ENCODE measurements around the gene ALLC. TPM values are rescaled to one million over a fixed set of nuclear protein-coding genes. Genes with fewer than 3 reads are reported as not detected.

Gene ALLC
- total and polyA plus RNA-seq, 2 experiments from 2014 or later, result not detected

DNA sequence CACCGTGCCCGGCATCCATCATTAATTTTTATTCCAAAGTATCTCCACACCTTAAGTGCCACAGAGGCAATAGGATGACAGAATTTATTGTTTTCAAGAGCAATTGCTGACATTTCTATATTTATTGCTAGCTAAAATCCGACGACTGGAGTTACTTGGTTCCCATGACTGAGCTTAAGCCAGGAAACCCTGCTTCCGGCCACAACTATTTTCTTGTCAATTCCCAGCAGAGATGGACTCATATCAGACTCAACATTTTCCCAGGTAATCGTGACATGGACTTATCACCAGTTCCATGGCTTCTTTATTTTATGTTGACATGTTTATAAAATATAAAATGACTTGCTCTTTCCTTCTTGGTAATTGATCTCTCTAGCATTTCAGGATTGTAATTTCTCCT is 24.8 kb downstream of the ALLC start:
- 91% methylated on average over 6 of the region's 6 CpGs for WGBS (ENCODE audit: low lambda C conversion rate, missing lambda C conversion rate)
- no peaks in the 10 kb centered on the region for H3K9me2 ChIP-seq (replicated peaks; ENCODE audit: insufficient read depth)

DNA sequence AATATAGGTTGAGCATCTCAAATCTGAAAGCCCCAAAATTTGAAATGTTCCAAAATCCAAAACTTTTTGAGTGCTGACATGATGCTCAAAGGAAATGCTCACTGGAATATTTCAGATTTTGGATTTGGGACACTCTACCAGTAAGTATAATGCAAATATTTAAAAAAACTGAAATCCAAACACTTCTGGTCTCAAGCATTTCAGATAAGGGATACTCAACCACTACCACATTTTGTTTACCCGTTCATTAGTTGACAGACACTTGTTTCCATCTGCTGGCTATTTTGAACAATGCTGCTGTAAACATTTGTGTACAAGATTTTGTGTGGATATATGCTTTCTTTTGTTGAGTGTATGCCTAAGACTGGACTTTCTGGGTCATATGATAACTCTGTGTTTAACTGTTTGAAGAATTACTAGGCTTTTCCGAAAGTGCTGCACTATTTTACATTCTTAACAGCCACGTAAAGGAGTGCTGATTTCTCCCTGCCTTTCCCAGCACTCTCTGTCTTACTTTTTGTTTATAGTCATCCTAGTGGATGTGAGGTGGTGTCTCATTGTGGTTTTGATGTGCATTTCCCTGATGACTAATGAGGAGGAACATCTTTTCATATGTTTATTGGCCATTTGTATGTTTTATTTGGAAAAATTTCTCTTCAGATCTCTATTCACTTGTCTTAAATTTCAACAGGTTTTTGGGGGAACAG is 25.9 kb downstream of the ALLC start:
- WGBS (ENCODE audit: low lambda C conversion rate, missing lambda C conversion rate), result 52% methylated on average over 3 of the region's 3 CpGs
- Histone ChIP-seq H3K4me3 (no peak overlapping the region), H3K27me3 (no peaks in the 10 kb centered on the region), H3K79me2 (no peaks in the 10 kb centered on the region), H3K27ac (no peak overlapping the region), H4K20me1 (ENCODE audit: insufficient read depth, poor library complexity, severe bottlenecking) (no peaks in the 10 kb centered on the region), H3K4me1 (ENCODE audit: insufficient read depth) (no peaks in the 10 kb centered on the region), H3K4me2 (no peak overlapping the region), H3K36me3 (replicated peaks; ENCODE audit: insufficient read depth, low read depth) (no peaks in the 10 kb centered on the region), H2AFZ (no peak overlapping the region), H3K9me2 (replicated peaks; ENCODE audit: insufficient read depth) (no peaks in the 10 kb centered on the region), H3K9me3 (ENCODE audit: low read depth) (no peaks in the 10 kb centered on the region)
- TF ChIP-seq EZH2 (IDR thresholded peaks at IDR 0.05; ENCODE audit: borderline replicate concordance) (no peak), EZH2phosphoT487 (IDR thresholded peaks at IDR 0.05; ENCODE audit: low read depth, severe bottlenecking, unreplicated experiment) (no peak)
- TF ChIP-seq, protein P1, sequence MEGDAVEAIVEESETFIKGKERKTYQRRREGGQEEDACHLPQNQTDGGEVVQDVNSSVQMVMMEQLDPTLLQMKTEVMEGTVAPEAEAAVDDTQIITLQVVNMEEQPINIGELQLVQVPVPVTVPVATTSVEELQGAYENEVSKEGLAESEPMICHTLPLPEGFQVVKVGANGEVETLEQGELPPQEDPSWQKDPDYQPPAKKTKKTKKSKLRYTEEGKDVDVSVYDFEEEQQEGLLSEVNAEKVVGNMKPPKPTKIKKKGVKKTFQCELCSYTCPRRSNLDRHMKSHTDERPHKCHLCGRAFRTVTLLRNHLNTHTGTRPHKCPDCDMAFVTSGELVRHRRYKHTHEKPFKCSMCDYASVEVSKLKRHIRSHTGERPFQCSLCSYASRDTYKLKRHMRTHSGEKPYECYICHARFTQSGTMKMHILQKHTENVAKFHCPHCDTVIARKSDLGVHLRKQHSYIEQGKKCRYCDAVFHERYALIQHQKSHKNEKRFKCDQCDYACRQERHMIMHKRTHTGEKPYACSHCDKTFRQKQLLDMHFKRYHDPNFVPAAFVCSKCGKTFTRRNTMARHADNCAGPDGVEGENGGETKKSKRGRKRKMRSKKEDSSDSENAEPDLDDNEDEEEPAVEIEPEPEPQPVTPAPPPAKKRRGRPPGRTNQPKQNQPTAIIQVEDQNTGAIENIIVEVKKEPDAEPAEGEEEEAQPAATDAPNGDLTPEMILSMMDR (IDR thresholded peaks at IDR 0.05; ENCODE audit: poor library complexity), result no peak
- no peak for DNase-seq (ENCODE audit: low spot score)

More for the DNA sequence above, 24.8 kb downstream of the ALLC start:
- H3K36me3 ChIP-seq (replicated peaks; ENCODE audit: insufficient read depth, low read depth), result no peaks in the 10 kb centered on the region
- TF ChIP-seq EZH2 (IDR thresholded peaks at IDR 0.05; ENCODE audit: borderline replicate concordance) (no peak), EZH2phosphoT487 (IDR thresholded peaks at IDR 0.05; ENCODE audit: low read depth, severe bottlenecking, unreplicated experiment) (no peak)
- TF ChIP-seq, protein P1 (IDR thresholded peaks at IDR 0.05; ENCODE audit: poor library complexity), result no peak
- no peak overlapping the region for H3K4me3 ChIP-seq
- no peak for DNase-seq (ENCODE audit: low spot score)
- no peaks in the 10 kb centered on the region for H3K27me3 ChIP-seq
- H2AFZ ChIP-seq, result no peak overlapping the region
- no peak overlapping the region for H3K27ac ChIP-seq
- H4K20me1 ChIP-seq (ENCODE audit: insufficient read depth, poor library complexity, severe bottlenecking), result no peaks in the 10 kb centered on the region
- H3K9me3 ChIP-seq (ENCODE audit: low read depth), result no peaks in the 10 kb centered on the region
- H3K79me2 ChIP-seq, result no peaks in the 10 kb centered on the region
- no peak overlapping the region for H3K4me2 ChIP-seq
- H3K4me1 ChIP-seq (ENCODE audit: insufficient read depth), result no peaks in the 10 kb centered on the region

DNA sequence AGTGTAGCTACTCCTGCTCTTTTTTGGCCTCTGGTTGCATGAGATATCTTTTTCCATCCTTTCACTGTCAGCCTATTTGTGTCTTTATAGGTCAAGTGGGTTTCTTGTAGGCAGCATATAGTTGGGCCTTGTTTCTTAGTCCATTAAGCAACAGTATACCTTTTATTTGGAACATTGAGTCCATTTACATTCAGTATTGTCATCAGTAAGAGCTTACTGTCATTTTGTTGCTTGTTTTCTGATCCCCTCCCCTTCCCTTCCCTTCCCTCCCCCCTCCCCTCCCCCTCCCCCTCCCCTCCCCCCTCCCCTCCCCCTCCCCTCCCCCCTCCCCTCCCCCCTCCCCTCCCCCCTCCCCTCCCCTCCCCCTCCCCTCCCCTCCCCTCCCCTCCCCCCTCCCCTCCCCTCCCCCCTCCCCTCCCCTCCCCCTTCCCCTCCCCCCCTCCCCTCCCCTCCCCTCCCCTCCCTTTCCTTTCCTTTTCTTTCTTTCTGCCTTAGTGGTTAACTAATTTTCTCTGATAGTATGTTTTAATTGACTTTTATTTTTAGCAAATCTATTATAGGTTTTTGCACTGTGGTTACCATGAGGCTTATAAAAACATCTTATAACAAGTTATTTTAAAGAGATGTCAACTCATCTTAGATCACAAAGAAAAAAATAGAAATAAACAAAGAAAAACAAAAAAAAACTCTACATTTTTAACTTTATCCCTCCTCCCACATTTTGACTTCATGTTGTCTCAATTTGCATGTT is 32.2 kb downstream of the ALLC start:
- H3K9me2 ChIP-seq (replicated peaks; ENCODE audit: insufficient read depth), result no peaks in the 10 kb centered on the region
- H3K9me3 ChIP-seq (ENCODE audit: low read depth), result no peaks in the 10 kb centered on the region
- no peaks in the 10 kb centered on the region for H3K36me3 ChIP-seq (replicated peaks; ENCODE audit: insufficient read depth, low read depth)
- H3K27ac ChIP-seq, result no peak overlapping the region
- no peak overlapping the region for H3K4me3 ChIP-seq
- no peak overlapping the region for H2AFZ ChIP-seq
- no peaks in the 10 kb centered on the region for H3K79me2 ChIP-seq
- no peaks in the 10 kb centered on the region for H3K4me1 ChIP-seq (ENCODE audit: insufficient read depth)
- TF ChIP-seq EZH2phosphoT487 (IDR thresholded peaks at IDR 0.05; ENCODE audit: low read depth, severe bottlenecking, unreplicated experiment) (no peak), EZH2 (IDR thresholded peaks at IDR 0.05; ENCODE audit: borderline replicate concordance) (no peak)
- TF ChIP-seq, protein P1 (IDR thresholded peaks at IDR 0.05; ENCODE audit: poor library complexity), result no peak
- H4K20me1 ChIP-seq (ENCODE audit: insufficient read depth, poor library complexity, severe bottlenecking), result no peaks in the 10 kb centered on the region
- DNase-seq (ENCODE audit: low spot score), result no peak
- H3K4me2 ChIP-seq, result no peak overlapping the region
- H3K27me3 ChIP-seq, result no peaks in the 10 kb centered on the region

Data from hepatocyte (in vitro differentiated cells).